ENCODE data around the gene FAM135A.
"Not testable (repeated sequence)": the region's sequence is repeated elsewhere in the genome, so short reads cannot be mapped to it uniquely, and the experiment has no call there.

FAM135A gene

GRCh38 chr6:70547905-70548304 lies 134.6 kb downstream of the FAM135A start:
- peak; percentile 17 for DNase-seq (ENCODE audit: low read depth)
- no peak for TF ChIP-seq CTCF (conservative IDR thresholded peaks at IDR 0.05; ENCODE audit: low read depth, low read length)
- no peak overlapping the region for H3K4me3 ChIP-seq (ENCODE audit: low read depth, low read length)

DNA sequence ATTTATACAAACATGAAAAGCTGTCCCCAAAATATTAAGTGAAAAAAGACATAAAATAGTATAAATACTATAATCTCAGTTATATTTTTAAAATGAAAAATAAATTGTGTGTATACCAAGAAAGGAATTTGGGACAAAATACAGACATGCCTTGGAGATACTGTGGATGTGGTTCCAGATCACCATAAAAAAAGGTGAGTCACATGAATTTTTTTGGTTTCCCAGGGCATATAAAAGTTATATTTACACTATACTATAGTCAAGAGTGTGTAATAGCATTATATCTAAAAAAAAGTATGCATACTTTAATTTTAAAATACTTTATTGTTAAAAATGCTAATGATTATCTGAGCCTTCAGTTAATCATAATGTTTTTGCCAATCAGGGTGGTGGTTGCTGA lies 136.0 kb downstream of the FAM135A start:
- no peak overlapping the region for H3K4me3 ChIP-seq (ENCODE audit: low read depth, low read length)
- no peak for TF ChIP-seq CTCF (conservative IDR thresholded peaks at IDR 0.05; ENCODE audit: low read depth, low read length)
- DNase-seq (ENCODE audit: low read depth) = no peak

DNA sequence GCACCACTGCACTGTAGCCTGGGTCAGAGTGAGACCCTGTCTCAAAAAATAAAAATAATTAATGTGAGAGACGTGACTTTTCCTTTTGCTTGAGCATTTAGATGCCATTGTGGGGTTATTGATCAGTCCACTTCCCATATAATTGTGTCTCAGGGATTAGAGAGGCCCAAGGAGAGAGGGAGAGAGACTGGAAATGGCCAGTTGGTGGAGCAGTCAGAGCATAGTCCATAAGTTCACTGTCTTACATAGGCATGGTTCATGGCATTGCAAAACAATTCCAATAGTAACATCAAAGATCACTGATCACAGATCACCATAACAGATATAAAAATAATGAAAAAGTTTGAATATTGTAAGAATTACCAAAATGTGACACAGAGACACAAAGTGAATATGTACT lies 138.3 kb downstream of the FAM135A start:
- no peak for TF ChIP-seq CTCF (conservative IDR thresholded peaks at IDR 0.05; ENCODE audit: low read depth, low read length)
- no peak for DNase-seq (ENCODE audit: low read depth)
- H3K4me3 ChIP-seq (ENCODE audit: low read depth, low read length) = no peak overlapping the region

DNA sequence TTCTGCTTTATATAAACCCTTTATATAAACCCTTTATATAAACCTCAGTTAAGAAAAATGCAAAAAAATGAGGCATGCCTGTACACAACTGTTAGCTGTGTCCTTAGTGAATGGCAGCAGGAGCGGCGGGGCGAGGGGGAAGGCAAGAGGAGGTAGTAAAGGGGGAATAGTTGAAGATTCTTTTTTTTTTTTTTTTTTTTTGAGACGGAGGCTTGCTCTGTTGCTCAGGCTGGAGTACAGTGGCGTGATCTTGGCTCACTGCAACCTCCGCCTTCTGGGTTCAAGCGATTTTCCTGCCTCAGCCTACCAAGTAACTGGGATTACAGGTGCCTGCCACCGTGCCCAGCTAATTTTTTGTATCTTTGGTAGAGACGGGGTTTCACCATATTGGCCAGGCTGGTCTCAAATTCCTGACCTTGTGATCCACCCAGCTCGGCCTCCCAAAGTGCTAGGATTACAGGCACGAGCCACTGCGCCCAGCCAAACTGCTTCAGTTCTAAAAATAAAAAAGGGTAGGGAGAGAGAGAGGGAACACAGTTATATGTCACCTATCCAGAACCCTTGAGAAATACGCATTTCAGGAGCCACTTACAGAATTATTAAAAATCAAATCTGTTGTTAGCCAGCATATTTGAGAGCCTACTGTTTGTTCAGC lies 139.1 kb downstream of the FAM135A start:
- not testable (repeated sequence) for H3K4me3 ChIP-seq (ENCODE audit: low read depth, low read length); DNase-seq (ENCODE audit: low read depth)

GRCh38 chr6:70552974-70553373 lies 139.7 kb downstream of the FAM135A start:
- no peak for DNase-seq (ENCODE audit: low read depth)
- H3K4me3 ChIP-seq (ENCODE audit: low read depth, low read length) = no peak overlapping the region
- TF ChIP-seq CTCF (conservative IDR thresholded peaks at IDR 0.05; ENCODE audit: low read depth, low read length) = no peak

GRCh38 chr6:70557998-70558397 lies 144.7 kb downstream of the FAM135A start:
- no peak for DNase-seq (ENCODE audit: low read depth)
- no peak for TF ChIP-seq CTCF (conservative IDR thresholded peaks at IDR 0.05; ENCODE audit: low read depth, low read length)

GRCh38 chr6:70562401-70562800 lies 149.1 kb downstream of the FAM135A start:
- not testable (repeated sequence) for H3K4me3 ChIP-seq (ENCODE audit: low read depth, low read length)

More at GRCh38 chr6:70557998-70558397, 144.7 kb downstream of the FAM135A start:
- H3K4me3 ChIP-seq (ENCODE audit: low read depth, low read length) = no peak overlapping the region

DNA sequence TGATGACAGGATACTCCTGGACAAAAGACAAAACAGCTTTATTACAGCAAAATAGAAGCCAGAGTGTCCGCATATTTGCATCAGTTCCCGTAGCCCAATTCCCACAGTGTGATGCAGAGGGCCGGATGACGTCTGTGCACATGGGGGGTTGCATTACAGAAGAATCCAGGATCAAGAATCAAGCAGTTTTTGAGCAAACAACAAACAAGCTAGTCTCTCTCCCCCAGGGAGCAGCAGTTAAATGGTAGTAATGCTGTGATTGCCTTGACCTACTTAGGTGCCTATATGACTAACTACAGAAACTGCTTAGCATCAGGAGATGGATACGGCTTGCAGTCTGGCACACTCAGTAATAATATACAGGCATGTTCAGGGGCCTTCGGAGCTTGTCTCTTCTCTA lies 150.2 kb downstream of the FAM135A start:
- peak; percentile 41 for DNase-seq (ENCODE audit: low read depth)
- TF ChIP-seq CTCF (conservative IDR thresholded peaks at IDR 0.05; ENCODE audit: low read depth, low read length) = no peak

More at GRCh38 chr6:70562401-70562800, 149.1 kb downstream of the FAM135A start:
- not testable (repeated sequence) for DNase-seq (ENCODE audit: low read depth)

More for the DNA sequence above, 150.2 kb downstream of the FAM135A start:
- H3K4me3 ChIP-seq (ENCODE audit: low read depth, low read length) = no peak overlapping the region
